ENCODE measurements around the gene EXOSC5.

- TF ChIP-seq ZNF354B (CRISPR knock-in tag; IDR thresholded peaks at IDR 0.05) (no peak), CTCF (IDR thresholded peaks at IDR 0.05 in 2 of 3, conservative IDR thresholded peaks at IDR 0.05 in 1 of 3; ENCODE audit: insufficient read depth in 2 of 3, low read depth in 1 of 3, low read length in 3 of 3) (peak in 2 of 3 experiments; percentile 59 to 98; a peak in 4 of 6 replicates), POLR2A (conservative IDR thresholded peaks at IDR 0.05) (no peak), NFATC3 (IDR thresholded peaks at IDR 0.05) (no peak), ZBTB7A (IDR thresholded peaks at IDR 0.05; ENCODE audit: borderline replicate concordance, control insufficient read depth, low read depth, low read length) (no peak)
Measured at GRCh38 chr19:41377977-41378709, 19.0 kb downstream of the EXOSC5 start.
